ENCODE data around the gene NR2C1. TPM values are rescaled to one million over a fixed set of nuclear protein-coding genes. Genes with fewer than 3 reads are reported as not detected.

Gene NR2C1
- total and polyA plus RNA-seq, 9 of the 15 experiments (the other 6 are each of a cell fraction or from before 2014, with no cell fraction given), result 8.5 to 42.4 (median 35.6) TPM

- Histone ChIP-seq H4K20me1 (replicated peaks; ENCODE audit: control insufficient read depth, insufficient read depth, low read length) (no peaks in the 10 kb centered on the region; the same call in 1 of the 2 replicates), H3K9ac (ENCODE audit: insufficient read depth in 1 of 2, low read depth in 2 of 2, low read length in 2 of 2) (peak overlapping the region; percentile 68 to 81; a peak in 3 of 4 replicates), H2AFZ (ENCODE audit: low read depth, low read length) (peak overlapping the region; percentile 97), H3K79me2 (ENCODE audit: control insufficient read depth, insufficient read depth, low read length) (peaks cover 42% of the 10 kb centered on the region), H3K27ac (ENCODE audit: extremely low read depth, low read depth, low read length) (peak overlapping the region; percentile 91; the same call in 2 of the 3 replicates), H3K4me2 (ENCODE audit: insufficient read depth, low read length) (peak overlapping the region; percentile 82), H3K36me3 (ENCODE audit: control insufficient read depth, insufficient read depth, low read length) (peaks cover 12% of the 10 kb centered on the region; the same call in 2 of the 3 replicates), H3K4me1 (replicated peaks in 1 of 2; ENCODE audit: control insufficient read depth in 2 of 2, insufficient read depth in 2 of 2, low read length in 2 of 2) (peaks cover 6 to 16% of the 10 kb centered on the region in 2 experiments; a peak in 4 of 5 replicates), H3K4me3 (peak overlapping the region; percentile 95), H3K27me3 (ENCODE audit: control insufficient read depth in 2 of 2, insufficient read depth in 2 of 2, low read length in 2 of 2) (no peaks in the 10 kb centered on the region), H3K9me1 (ENCODE audit: control insufficient read depth, insufficient read depth, low read length) (no peaks in the 10 kb centered on the region), H3K9me3 (replicated peaks; ENCODE audit: control insufficient read depth, insufficient read depth, low read depth, low read length) (no peaks in the 10 kb centered on the region)
- no peak for FAIRE-seq
- 55% methylated on average over 23 of the region's 23 CpGs for WGBS (ENCODE audit: insufficient coverage, low coverage, missing lambda C conversion rate)
- in situ Hi-C loops (cut with MboI), result no loop called here
- BruUV-seq (replicated peaks), result TSS peak; percentile 80
- intact Hi-C loops (cut with micrococcal nuclease), result no loop called here
- no peak for ATAC-seq
- ChIA-PET POLR2A (interaction anchor here (0.7 to 3.0 kb wide), 12 partner anchors 11 to 460 kb away, joined by 3 to 10 read pairs (median 4); partner anchors contain the start of gene METAP2), CTCF (ENCODE audit: low intra/inter-chr PET ratio) (no interaction called here)
- DNase-seq (ENCODE audit: extremely low read depth in 1 of 4, low spot score in 3 of 4), result peak in 1 of 4 experiments; percentile 3
- TF ChIP-seq SMC3 (conservative IDR thresholded peaks at IDR 0.05; ENCODE audit: insufficient read depth, low read depth, low read length) (0 out of 2 replicates have a peak, but pooled peaks have one; percentile 25), MBD1 (CRISPR knock-in tag; IDR thresholded peaks at IDR 0.05) (no peak), ZNF41 (CRISPR knock-in tag; conservative IDR thresholded peaks at IDR 0.05) (no peak), ATF1 (CRISPR knock-in tag; IDR thresholded peaks at IDR 0.05) (no peak), ATF1 (tag; IDR thresholded peaks at IDR 0.05) (peak; percentile 80), MNT (conservative IDR thresholded peaks at IDR 0.05) (peak; percentile 64 to 74), RBM25 (IDR thresholded peaks at IDR 0.05; ENCODE audit: low read depth, low read length, severe bottlenecking) (no peak), ZNF134 (CRISPR knock-in tag; conservative IDR thresholded peaks at IDR 0.05) (no peak), RB1 (IDR thresholded peaks at IDR 0.05; ENCODE audit: low read depth) (no peak), ELF2 (CRISPR knock-in tag; IDR thresholded peaks at IDR 0.05) (no peak), EP400 (IDR thresholded peaks at IDR 0.05) (peak; percentile 83), MEIS2 (IDR thresholded peaks at IDR 0.05; ENCODE audit: partially characterized antibody) (no peak), HMG20A (CRISPR knock-in tag; conservative IDR thresholded peaks at IDR 0.05) (no peak), KDM2B (CRISPR knock-in tag; IDR thresholded peaks at IDR 0.05) (no peak), TBP (optimal IDR thresholded peaks at IDR 0.05; ENCODE audit: low read depth, low read length) (peak; percentile 47), PREB (CRISPR knock-in tag; IDR thresholded peaks at IDR 0.05) (no peak), SIN3A (IDR thresholded peaks at IDR 0.05; ENCODE audit: borderline replicate concordance in 2 of 2, control insufficient read depth in 1 of 2, low read depth in 2 of 2, low read length in 2 of 2) (peak in 1 of 2 experiments; percentile 33; a peak in 1 of 4 replicates)
Measured at GRCh38 chr12:95073698-95074520, 491 bp upstream of the NR2C1 start.

Measured in K562 (cell line).